ENCODE results near the gene ZEB2.
A peak's percentile ranks its signal among the peaks of the same experiment; 100 is the strongest.

Gene ZEB2

GRCh38 chr2:144501118-144501517 lies 18.8 kb downstream of the ZEB2 start:
- peak; percentile 61 for DNase-seq (ENCODE audit: low read depth)
- TF ChIP-seq CTCF (conservative IDR thresholded peaks at IDR 0.05; ENCODE audit: control insufficient read depth, insufficient read depth, low read depth, low read length): no peak
- no peak overlapping the region for H3K4me3 ChIP-seq (ENCODE audit: control insufficient read depth, low read depth, low read length)

- DNase-seq (ENCODE audit: low read depth): no peak
- no peak for TF ChIP-seq CTCF (conservative IDR thresholded peaks at IDR 0.05; ENCODE audit: control insufficient read depth, insufficient read depth, low read depth, low read length)
- no peak overlapping the region for H3K4me3 ChIP-seq (ENCODE audit: control insufficient read depth, low read depth, low read length)
Observed at GRCh38 chr2:144500563-144500962, 19.4 kb downstream of the ZEB2 start.

GRCh38 chr2:144498277-144498676 lies 21.6 kb downstream of the ZEB2 start:
- no peak overlapping the region for H3K4me3 ChIP-seq (ENCODE audit: control insufficient read depth, low read depth, low read length)
- TF ChIP-seq CTCF (conservative IDR thresholded peaks at IDR 0.05; ENCODE audit: control insufficient read depth, insufficient read depth, low read depth, low read length): no peak
- no peak for DNase-seq (ENCODE audit: low read depth)

GRCh38 chr2:144496977-144497598 lies 22.8 kb downstream of the ZEB2 start:
- H3K4me3 ChIP-seq (ENCODE audit: control insufficient read depth, low read depth, low read length): no peak overlapping the region
- DNase-seq (ENCODE audit: low read depth): no peak
- no peak for TF ChIP-seq CTCF (conservative IDR thresholded peaks at IDR 0.05; ENCODE audit: control insufficient read depth, insufficient read depth, low read depth, low read length)

GRCh38 chr2:144496092-144496976 lies 23.6 kb downstream of the ZEB2 start:
- TF ChIP-seq CTCF (conservative IDR thresholded peaks at IDR 0.05; ENCODE audit: control insufficient read depth, insufficient read depth, low read depth, low read length): no peak
- no peak for DNase-seq (ENCODE audit: low read depth)
- no peak overlapping the region for H3K4me3 ChIP-seq (ENCODE audit: control insufficient read depth, low read depth, low read length)

- no peak for TF ChIP-seq CTCF (conservative IDR thresholded peaks at IDR 0.05; ENCODE audit: control insufficient read depth, insufficient read depth, low read depth, low read length)
- no peak overlapping the region for H3K4me3 ChIP-seq (ENCODE audit: control insufficient read depth, low read depth, low read length)
- no peak for DNase-seq (ENCODE audit: low read depth)
Observed at GRCh38 chr2:144495227-144496091, 24.5 kb downstream of the ZEB2 start.

Data from fibroblast of mammary gland (primary cell).